HFFc6 (cell line): Measurements from ENCODE around the gene BIVM. TPM values are rescaled to one million over a fixed set of nuclear protein-coding genes. Genes with fewer than 3 reads are reported as not detected.

ENCODE experiments used
- DNase-seq: peaks from one replicate; pipeline ENCODE4 v3.0.0-alpha.2; 2018
- H3K27ac Mint-ChIP-seq: 2 replicates; pipeline ENCODE4 v1.8.0; 2020; ENCODE audit warnings: mild to moderate bottlenecking, mixed read lengths
- H3K27me3 Mint-ChIP-seq: 2 replicates; pipeline ENCODE4 v1.8.0; 2021; ENCODE audit warnings: mild to moderate bottlenecking, moderate library complexity, mixed read lengths; ENCODE audit not compliant: insufficient read depth
- H3K36me3 Mint-ChIP-seq: 2 replicates; pipeline ENCODE4 v1.8.0; 2021; ENCODE audit warnings: low read depth, mixed read lengths
- H3K4me1 Mint-ChIP-seq: 2 replicates; pipeline ENCODE4 v1.8.0; 2020; ENCODE audit warnings: low read depth, mixed read lengths
- H3K4me3 Mint-ChIP-seq: 2 replicates; pipeline ENCODE4 v1.8.0; 2020; ENCODE audit warnings: mild to moderate bottlenecking, moderate library complexity, mixed read lengths
- H3K9me3 Mint-ChIP-seq: 2 replicates; pipeline ENCODE4 v1.8.0; 2020; ENCODE audit warnings: mild to moderate bottlenecking, mixed read lengths
- total RNA-seq, 6 experiments: library from RNA; stranded (reverse); fragmentation: NEBNext Ultra II Directional; extraction: Animal tissue kit (Norgen Biotek cat#: 25700); gene quantifications; 2 replicates in 1 of 6; 3 replicates in 5 of 6; pipeline ENCODE4 v1.2.3, GENCODE V29; 2021
- TF ChIP-seq, protein P1 (sequence below): fragments of 200-600 bp; sonication (generic); IDR thresholded peaks from 2 replicates; pipeline ENCODE4 v1.5.0; 2021; ENCODE audit warnings: antibody characterized with exemption, mild to moderate bottlenecking

The BIVM gene
- total RNA-seq, 6 experiments from 2014 or later, result 16.6 to 24.0 (median 18.9) TPM

DNA sequence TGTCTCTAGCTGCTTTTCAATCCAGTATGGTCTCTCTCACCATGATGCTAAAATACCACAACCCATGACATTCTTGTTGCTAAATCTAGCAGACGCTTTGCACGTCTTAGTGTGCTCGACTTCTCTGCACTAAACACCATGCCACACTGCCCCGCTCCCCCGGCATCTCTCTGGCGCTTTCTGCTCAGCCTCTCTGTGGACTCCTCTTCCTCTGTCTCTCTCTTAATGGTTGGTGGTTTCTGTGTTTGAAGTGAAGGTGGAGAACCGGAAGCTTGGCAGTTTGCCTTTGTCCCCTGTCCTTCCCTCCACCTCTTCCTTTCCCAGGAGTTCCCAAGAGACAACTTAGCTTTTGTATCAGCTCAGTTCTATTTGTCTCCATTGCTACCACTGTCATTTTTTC is 55.8 kb downstream of the BIVM start:
- DNase-seq, result no peak
- Mint-ChIP-seq H3K27ac (no peak overlapping the region), H3K4me1 (peaks cover 16% of the 10 kb centered on the region), H3K4me3 (no peak overlapping the region), H3K27me3 (no peaks in the 10 kb centered on the region; the same call in 1 of the 2 replicates), H3K9me3 (no peaks in the 10 kb centered on the region), H3K36me3 (peaks cover 26% of the 10 kb centered on the region)
- TF ChIP-seq, protein P1, sequence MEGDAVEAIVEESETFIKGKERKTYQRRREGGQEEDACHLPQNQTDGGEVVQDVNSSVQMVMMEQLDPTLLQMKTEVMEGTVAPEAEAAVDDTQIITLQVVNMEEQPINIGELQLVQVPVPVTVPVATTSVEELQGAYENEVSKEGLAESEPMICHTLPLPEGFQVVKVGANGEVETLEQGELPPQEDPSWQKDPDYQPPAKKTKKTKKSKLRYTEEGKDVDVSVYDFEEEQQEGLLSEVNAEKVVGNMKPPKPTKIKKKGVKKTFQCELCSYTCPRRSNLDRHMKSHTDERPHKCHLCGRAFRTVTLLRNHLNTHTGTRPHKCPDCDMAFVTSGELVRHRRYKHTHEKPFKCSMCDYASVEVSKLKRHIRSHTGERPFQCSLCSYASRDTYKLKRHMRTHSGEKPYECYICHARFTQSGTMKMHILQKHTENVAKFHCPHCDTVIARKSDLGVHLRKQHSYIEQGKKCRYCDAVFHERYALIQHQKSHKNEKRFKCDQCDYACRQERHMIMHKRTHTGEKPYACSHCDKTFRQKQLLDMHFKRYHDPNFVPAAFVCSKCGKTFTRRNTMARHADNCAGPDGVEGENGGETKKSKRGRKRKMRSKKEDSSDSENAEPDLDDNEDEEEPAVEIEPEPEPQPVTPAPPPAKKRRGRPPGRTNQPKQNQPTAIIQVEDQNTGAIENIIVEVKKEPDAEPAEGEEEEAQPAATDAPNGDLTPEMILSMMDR, result no peak

DNA sequence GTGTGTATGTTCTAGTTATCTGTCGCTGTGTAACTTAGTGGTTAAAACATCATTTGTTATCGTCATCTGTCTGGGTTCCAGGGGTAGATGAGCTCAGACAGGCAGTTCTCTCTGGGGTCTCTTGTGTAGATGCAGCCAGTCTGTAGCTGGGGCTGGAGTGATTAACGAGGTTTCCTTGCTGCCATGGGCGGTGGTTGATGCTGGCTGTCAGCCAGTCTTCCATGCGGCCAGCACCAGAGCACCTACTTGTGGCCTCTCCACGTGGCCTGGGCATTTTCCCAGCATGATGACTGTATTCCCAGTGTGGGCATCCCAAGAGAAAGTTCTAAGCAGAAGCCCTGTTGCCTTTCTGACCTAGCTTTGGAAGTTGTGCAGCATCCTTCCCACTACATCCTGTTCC is 57.6 kb downstream of the BIVM start:
- Mint-ChIP-seq H3K36me3 (peaks cover 30% of the 10 kb centered on the region), H3K9me3 (no peaks in the 10 kb centered on the region), H3K27ac (no peak overlapping the region), H3K4me3 (no peak overlapping the region), H3K27me3 (no peaks in the 10 kb centered on the region; the same call in none of the 2 replicates), H3K4me1 (peaks cover 6% of the 10 kb centered on the region; the same call in 1 of the 2 replicates)
- TF ChIP-seq, protein P1, result no peak
- no peak for DNase-seq

DNA sequence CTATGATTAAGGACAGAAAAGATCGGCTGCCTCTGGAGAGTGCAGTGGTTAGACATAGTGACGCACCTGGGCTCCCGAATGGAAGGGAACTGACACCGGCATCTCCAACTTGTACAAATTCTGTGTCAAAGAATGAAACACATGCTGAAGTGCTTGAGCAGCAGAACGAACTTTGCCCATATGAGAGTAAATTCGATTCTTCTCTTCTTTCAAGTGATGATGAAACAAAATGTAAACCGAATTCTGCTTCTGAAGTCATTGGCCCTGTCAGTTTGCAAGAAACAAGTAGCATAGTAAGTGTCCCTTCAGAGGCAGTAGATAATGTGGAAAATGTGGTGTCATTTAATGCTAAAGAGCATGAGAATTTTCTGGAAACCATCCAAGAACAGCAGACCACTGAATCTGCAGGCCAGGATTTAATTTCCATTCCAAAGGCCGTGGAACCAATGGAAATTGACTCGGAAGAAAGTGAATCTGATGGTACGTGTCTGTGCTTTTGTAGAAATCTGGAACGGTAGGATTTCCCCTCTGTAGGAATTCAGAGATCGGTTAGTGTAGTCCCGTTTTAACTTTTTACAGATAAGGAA is 63.8 kb downstream of the BIVM start:
- peaks cover 43% of the 10 kb centered on the region for H3K36me3 Mint-ChIP-seq
- H3K27me3 Mint-ChIP-seq, result no peaks in the 10 kb centered on the region; the same call in 1 of the 2 replicates
- H3K4me1 Mint-ChIP-seq, result peaks cover 6% of the 10 kb centered on the region; the same call in 1 of the 2 replicates
- TF ChIP-seq, protein P1, result no peak
- DNase-seq, result no peak
- H3K9me3 Mint-ChIP-seq, result no peaks in the 10 kb centered on the region
- no peak overlapping the region for H3K4me3 Mint-ChIP-seq
- no peak overlapping the region for H3K27ac Mint-ChIP-seq

DNA sequence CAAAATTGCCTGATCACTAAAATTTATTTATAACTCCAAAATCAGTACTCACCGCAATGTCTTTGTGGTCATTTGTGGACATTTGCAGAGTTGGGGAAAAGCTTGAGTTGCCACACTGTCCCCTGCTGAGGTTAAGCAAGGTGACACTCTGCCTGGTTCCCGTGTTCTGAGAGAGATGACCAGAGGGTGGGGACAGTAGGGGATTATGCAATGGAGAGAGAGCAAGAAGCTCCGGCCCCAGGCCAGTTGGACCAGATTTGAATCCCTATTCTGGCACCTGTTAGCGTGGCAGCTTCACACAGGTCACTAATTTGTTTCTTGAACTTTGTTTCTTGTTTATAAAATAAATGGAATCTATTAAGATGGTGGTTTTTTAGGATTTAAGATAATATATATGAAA is 64.7 kb downstream of the BIVM start:
- Mint-ChIP-seq H3K4me3 (no peak overlapping the region), H3K27ac (no peak overlapping the region), H3K27me3 (no peaks in the 10 kb centered on the region; the same call in 1 of the 2 replicates), H3K4me1 (peaks cover 6% of the 10 kb centered on the region; the same call in 1 of the 2 replicates), H3K9me3 (no peaks in the 10 kb centered on the region), H3K36me3 (peaks cover 42% of the 10 kb centered on the region)
- TF ChIP-seq, protein P1, result no peak
- no peak for DNase-seq

DNA sequence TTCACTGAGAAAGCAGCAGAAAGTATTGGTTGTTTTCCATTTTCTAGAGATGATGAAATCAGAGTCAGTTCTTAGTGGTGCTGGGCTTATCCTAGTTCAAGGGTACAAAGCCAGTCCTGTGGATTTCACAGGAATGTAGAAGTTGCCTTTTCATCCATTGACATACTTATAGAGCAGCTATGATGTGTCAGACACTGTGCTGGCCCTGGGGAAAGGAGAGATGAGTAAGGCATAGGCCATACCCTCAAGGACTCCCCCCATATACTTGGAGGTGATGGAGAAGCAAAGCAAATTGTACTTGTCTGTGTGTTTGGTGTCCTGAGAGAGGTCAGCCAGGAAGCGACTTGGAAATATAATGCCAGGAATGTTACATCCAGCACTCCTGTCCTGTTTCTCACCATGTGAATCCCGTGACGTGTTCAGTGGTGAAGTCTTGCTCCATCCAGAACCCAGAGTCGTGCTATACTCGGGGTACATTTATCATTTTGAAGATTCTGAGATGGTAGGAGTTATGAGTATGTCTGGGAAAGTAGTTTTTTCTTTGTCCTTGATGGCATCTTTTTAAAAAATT is 69.5 kb downstream of the BIVM start:
- Mint-ChIP-seq H3K9me3 (no peaks in the 10 kb centered on the region), H3K27ac (peak overlapping the region; percentile 12; the same call in 1 of the 2 replicates), H3K27me3 (no peaks in the 10 kb centered on the region), H3K36me3 (peaks cover 39% of the 10 kb centered on the region), H3K4me3 (no peak overlapping the region), H3K4me1 (peaks cover 32% of the 10 kb centered on the region)
- no peak for DNase-seq
- TF ChIP-seq, protein P1, result no peak
